ENCODE measurements around the gene ISCA2. TPM values are rescaled to one million over a fixed set of nuclear protein-coding genes. Genes with fewer than 3 reads are reported as not detected.
"Not testable (repeated sequence)": the region's sequence is repeated elsewhere in the genome, so short reads cannot be mapped to it uniquely, and the experiment has no call there.

The ISCA2 gene, protein sequence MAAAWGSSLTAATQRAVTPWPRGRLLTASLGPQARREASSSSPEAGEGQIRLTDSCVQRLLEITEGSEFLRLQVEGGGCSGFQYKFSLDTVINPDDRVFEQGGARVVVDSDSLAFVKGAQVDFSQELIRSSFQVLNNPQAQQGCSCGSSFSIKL
- 27.2 TPM for polyA plus RNA-seq (2012; ENCODE audit: insufficient read depth, insufficient read length, low read depth)

DNA sequence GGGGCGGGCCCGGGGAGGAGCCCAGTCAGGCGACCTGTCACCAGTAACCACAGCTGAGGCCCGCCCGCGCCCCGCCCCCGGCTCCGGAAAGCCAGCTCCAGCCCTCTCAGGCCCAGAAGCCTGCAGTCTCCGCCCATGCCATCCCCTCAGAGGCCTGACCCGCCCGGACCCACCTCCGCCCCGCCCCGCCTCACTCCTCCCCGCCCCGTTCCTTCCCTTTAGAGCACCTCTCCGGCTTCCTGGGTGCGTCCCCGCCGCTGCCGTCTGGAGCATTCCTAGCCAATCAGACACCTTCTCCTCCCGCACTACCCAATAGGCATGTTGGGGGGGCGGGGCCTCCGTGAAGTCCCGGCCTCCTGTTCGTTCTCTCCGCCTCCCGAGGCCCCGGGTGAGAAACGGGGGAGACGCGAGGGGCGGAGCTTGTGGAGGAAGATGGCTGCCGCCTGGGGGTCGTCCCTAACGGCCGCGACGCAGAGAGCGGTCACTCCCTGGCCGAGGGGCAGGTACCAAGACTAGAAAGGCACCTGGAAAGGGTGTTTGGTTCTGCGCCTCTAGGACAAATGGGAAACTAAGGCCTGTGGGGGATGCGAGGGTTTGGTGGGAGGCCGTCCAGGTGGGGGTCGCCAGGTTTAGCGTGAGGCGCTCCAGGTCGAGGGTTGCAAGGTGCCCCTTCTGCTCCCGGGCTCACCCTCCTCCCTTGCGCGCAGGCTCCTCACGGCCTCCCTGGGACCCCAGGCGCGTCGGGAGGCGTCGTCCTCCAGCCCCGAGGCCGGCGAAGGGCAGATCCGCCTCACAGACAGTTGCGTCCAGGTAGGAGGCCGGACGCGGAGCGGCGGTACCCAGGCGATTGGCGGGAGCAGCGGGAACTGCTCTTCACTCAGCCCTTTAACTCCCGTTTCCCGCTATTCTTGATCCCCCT is at the start of gene ISCA2:
Gene ISCA2 (plus strand): TSS at position 423 of the 919 bp plus-strand sequence. CDS start 10 bp downstream, at position 433.
- H3K4me3 ChIP-seq (ENCODE audit: low read depth, low read length), result peak within 1 kb of the TSS; percentile 89
- no peaks in the 10 kb centered on the region for H3K9me3 ChIP-seq
- peaks cover 39% of the 10 kb centered on the region for H3K27me3 ChIP-seq
- no peaks in the 10 kb centered on the region for H3K4me1 ChIP-seq
- peak; percentile 100 for DNase-seq
- TF ChIP-seq, protein P1, sequence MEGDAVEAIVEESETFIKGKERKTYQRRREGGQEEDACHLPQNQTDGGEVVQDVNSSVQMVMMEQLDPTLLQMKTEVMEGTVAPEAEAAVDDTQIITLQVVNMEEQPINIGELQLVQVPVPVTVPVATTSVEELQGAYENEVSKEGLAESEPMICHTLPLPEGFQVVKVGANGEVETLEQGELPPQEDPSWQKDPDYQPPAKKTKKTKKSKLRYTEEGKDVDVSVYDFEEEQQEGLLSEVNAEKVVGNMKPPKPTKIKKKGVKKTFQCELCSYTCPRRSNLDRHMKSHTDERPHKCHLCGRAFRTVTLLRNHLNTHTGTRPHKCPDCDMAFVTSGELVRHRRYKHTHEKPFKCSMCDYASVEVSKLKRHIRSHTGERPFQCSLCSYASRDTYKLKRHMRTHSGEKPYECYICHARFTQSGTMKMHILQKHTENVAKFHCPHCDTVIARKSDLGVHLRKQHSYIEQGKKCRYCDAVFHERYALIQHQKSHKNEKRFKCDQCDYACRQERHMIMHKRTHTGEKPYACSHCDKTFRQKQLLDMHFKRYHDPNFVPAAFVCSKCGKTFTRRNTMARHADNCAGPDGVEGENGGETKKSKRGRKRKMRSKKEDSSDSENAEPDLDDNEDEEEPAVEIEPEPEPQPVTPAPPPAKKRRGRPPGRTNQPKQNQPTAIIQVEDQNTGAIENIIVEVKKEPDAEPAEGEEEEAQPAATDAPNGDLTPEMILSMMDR (IDR thresholded peaks at IDR 0.05; ENCODE audit: low read depth, low read length), result no peak
- H3K36me3 ChIP-seq, result no peaks in the 10 kb centered on the region

DNA sequence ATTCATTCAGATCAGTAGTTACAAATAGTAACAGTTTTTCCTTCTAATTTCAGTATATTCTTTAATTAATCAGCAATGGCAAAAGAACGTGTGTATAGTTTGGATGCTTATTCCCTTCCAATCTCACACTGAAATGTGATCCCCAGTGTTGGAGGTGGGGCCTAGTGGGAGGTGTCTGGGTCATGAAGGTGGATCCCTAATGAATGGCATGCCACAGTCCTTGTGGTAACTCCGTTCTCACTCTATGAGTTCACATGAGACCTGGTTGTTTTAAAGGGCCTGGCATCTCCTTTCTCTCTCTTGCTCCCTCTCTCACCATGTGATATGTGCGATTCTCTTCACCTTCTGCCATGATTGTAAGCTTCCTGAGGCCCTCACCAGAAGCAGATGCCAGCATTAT is 48.7 kb upstream of the ISCA2 start:
- Histone ChIP-seq H3K4me3 (ENCODE audit: low read depth, low read length) (no peak overlapping the region), H3K9me3 (no peaks in the 10 kb centered on the region), H3K27me3 (peaks cover 20% of the 10 kb centered on the region), H3K36me3 (no peaks in the 10 kb centered on the region), H3K4me1 (no peaks in the 10 kb centered on the region)
- TF ChIP-seq, protein P1 (IDR thresholded peaks at IDR 0.05; ENCODE audit: low read depth, low read length), result no peak
- DNase-seq, result no peak

DNA sequence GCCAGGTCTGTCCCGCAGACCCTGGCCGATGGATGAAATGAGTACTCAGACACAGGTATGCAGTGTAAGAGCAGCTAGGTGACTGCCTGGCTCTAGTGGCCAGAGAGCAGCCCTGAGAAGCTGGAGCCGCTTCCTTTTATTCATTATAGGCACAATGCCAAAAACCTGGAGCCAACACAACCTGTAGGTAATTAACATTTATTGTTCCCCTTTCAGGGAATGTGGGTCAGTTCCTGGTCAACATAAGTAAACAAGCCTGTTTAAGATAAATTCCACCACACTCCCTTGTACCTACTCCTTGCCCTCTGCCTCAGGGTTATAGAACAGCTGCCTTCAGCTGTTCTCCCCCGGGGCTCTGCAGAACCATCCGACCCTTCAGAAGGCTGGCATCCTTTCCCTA is 39.2 kb upstream of the ISCA2 start:
- H3K27me3 ChIP-seq; H3K9me3 ChIP-seq; H3K36me3 ChIP-seq; DNase-seq; H3K4me1 ChIP-seq; H3K4me3 ChIP-seq (ENCODE audit: low read depth, low read length): not testable (repeated sequence)

DNA sequence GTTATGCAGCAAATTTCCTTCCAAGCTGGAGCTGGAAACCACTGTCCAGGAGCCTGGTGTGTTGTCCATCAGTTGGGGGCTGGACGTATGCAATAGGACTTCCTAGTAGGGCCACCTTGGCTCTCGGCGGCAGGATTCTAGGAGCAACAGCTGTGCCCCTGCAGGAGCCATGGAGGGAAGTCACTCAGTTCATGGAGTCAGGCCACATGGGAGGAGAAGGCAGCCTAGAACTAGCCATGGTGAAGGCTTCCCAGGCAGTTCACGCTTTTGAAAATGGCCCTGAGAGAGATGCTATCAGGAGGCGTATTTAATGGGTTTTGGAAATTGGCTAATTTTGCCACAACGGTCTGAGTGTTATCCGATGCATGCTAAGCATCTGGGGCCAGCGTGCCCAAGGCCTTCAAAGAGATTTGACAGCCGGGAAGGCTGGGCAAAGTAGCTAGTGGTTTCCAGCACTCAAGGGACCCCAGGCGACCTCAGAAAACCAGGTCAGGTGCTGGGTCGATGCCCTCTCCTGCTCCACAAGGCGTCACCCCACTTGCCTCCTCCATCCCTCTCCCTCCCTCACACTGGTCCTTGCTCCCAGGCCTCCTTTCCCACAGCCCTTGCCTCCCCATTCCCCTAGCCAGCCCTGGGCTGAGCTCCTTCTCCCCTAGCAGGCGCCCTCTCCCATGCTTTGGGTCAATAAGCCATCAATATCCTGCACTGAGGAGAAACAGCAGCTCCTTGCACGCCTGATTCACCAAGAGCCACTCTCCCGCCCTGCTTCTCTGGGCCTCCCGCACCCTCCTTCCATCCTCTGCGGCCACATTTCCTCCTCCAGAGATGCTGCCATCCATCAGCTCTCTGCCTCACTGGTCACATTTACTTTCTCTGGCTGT is 36.6 kb upstream of the ISCA2 start:
- DNase-seq, result no peak
- Histone ChIP-seq H3K36me3 (no peaks in the 10 kb centered on the region), H3K9me3 (no peaks in the 10 kb centered on the region), H3K27me3 (peaks cover 5% of the 10 kb centered on the region; the same call in 1 of the 2 replicates), H3K4me1 (no peaks in the 10 kb centered on the region), H3K4me3 (ENCODE audit: low read depth, low read length) (no peak overlapping the region)
- TF ChIP-seq, protein P1 (IDR thresholded peaks at IDR 0.05; ENCODE audit: low read depth, low read length), result no peak

DNA sequence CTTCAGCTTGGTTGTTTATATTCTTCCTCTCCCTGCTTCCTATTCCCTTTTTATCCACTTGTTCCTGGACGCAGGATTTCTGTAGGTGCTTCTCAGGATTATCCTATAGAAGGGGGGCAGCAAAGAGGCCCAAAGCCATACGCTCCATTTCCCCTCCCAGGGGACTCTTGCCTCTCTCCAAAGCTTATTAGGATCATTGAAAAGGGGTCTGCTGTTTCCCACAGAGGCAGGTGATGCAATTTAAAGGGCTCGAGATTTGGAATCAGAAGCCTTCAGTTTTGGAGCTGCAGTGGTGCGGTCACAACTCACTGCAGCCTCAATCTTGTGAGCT is 36.0 kb upstream of the ISCA2 start:
- H3K4me3 ChIP-seq (ENCODE audit: low read depth, low read length), result no peak overlapping the region
- 0 out of 2 replicates have a peak, but pooled peaks cover under 1% of the 10 kb centered on the region for H3K27me3 ChIP-seq
- no peak for DNase-seq
- H3K9me3 ChIP-seq, result no peaks in the 10 kb centered on the region
- no peaks in the 10 kb centered on the region for H3K36me3 ChIP-seq
- H3K4me1 ChIP-seq, result no peaks in the 10 kb centered on the region
- TF ChIP-seq, protein P1 (IDR thresholded peaks at IDR 0.05; ENCODE audit: low read depth, low read length), result no peak

DNA sequence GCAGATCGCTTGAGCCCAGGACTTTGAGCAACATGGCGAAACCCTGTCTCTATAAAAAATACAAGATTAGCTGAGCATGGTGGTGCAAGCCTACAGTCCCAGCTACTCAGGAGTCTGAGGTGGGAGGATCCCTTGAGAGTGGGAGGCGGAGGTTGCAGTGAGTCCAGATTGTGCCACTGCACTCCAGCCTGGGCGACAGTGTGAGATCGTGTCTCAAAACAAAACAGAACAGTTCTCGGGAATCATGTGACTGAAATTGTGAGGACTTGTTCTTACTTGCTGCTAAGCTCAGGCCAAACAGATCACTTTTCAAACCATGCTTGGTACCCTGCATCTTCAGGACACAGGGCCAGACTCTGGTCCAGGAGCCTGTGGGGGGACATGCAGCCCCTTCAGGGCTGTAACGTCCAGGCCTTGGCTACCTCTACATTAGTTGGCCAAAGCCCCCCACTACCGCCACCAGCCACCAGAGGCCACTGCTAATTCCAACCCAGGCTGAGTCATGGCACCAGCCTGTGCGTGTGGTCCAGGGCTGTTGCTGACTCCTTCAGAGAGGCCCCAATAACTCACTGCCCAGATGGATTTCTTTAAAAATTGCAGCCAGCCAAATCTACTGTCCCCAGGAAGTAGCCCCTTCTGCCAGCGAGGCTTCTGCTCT is 34.1 kb upstream of the ISCA2 start:
- Histone ChIP-seq H3K4me1 (no peaks in the 10 kb centered on the region), H3K9me3 (no peaks in the 10 kb centered on the region), H3K4me3 (ENCODE audit: low read depth, low read length) (no peak overlapping the region), H3K36me3 (no peaks in the 10 kb centered on the region), H3K27me3 (peaks cover 11% of the 10 kb centered on the region; the same call in 1 of the 2 replicates)
- TF ChIP-seq, protein P1 (IDR thresholded peaks at IDR 0.05; ENCODE audit: low read depth, low read length), result peak; percentile 73
- DNase-seq, result peak; percentile 67

Data from BE2C (cell line).